Measurements from ENCODE around the gene GMCL2.

Gene GMCL2

DNA sequence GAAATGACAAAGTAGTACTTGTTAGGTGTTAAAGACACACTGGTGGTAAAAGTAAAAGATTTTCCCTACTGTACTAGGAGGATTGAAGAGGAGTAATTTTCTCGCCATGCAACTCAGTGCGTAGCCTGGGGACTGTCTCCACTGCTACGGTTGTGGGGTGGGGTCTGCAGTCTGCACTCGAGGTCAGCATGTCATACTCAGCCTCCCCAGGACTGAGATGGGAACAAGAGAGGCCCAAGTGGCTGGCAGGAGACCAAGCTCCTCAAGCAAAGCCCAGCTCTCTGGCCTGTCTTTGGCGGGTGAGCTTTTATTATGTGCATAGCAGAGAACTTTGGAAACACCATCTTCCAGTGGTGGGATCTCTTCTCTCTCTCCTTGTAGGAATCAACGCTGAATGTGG is 43.9 kb downstream of the GMCL2 start:
- DNase-seq (ENCODE audit: low read depth in 2 of 2): no peak

DNA sequence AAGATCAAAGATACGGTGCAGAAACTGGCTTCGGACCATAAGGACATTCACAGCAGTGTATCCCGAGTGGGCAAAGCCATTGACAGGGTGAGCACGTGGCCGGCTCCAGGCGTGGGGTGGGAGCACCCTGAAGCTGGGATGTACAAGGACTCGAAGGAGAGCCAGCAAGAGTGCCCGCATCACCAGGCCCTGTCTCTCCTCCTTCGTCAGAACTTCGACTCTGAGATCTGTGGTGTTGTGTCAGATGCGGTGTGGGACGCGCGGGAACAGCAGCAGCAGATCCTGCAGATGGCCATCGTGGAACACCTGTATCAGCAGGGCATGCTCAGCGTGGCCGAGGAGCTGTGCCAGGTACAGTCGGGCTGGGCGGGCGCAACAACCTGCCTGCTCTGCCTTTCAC is 44.5 kb downstream of the GMCL2 start:
- no peak for DNase-seq (ENCODE audit: low read depth in 2 of 2)

DNA sequence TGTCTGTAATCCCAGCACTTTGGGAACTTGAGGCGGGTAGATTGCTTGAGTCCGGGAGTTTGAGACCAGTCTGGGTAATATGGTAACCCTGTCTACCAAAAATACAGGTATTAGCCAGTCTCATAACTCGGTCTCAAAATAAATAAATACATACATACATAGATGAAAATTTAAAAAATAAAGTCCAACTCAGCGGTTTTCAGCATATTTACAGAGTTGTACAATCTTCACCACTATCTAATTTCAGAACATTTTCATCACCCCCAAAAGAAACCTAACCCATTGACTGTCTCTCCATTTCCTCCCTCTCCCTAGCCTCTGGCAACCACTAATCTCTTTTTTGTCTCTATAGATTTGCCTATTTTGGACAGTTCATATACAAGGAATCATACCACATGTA is 45.6 kb downstream of the GMCL2 start:
- no peak for DNase-seq (ENCODE audit: low read depth in 2 of 2)

DNA sequence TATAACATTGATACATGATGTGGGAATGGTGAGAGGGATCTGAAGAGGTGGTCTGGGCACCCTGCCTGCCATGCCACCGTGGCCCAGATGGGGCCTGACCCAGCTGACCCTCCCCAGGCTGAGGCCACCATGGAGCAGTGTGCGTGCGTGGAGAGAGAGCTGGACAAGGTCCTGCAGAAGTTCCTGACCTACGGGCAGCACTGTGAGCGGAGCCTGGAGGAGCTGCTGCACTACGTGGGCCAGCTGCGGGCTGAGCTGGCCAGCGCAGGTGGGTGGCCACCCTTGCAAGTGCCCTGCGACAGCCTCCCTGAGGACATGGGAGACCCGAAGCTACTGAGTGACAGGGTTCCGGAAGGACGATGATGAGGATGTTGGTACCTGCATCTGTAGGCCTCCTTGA is 49.2 kb downstream of the GMCL2 start:
- no peak for DNase-seq (ENCODE audit: low read depth in 2 of 2)

DNA sequence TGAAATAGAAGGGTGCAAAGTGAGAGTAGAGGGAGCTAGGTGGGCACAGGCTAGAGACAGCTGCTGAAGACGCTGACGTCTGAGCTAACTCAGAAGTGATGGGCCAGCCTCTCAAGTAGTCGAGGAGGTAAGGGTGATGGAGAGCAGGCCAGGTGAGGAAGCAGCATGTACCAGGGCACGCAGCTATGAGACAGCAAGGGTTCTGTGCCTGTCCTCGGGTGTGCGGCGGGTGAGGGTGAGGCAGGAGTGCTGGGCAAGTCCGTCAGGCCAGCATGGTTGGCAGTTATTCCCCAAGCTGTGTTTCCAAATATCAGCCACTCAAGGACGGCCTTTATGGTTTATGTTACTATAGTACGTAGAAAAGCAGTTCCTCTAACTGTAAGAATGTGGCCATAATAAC is 50.2 kb downstream of the GMCL2 start:
- DNase-seq (ENCODE audit: low read depth in 2 of 2): no peak

Measured in stimulated activated CD8-positive, alpha-beta memory T cell treated with anti-CD3 and anti-CD28 coated beads, Interleukin-15, amount 100 ng/mL, for 48 hours (primary cell).